ENCODE results near the gene DPEP2NB. TPM values are rescaled to one million over a fixed set of nuclear protein-coding genes. Genes with fewer than 3 reads are reported as not detected.
"Not testable (repeated sequence)": the region's sequence is repeated elsewhere in the genome, so short reads cannot be mapped to it uniquely, and the experiment has no call there.

DPEP2NB gene
- total RNA-seq, 1 donor from 2014 or later, result not detected

GRCh38 chr16:67977005-67977404 lies 38.7 kb downstream of the DPEP2NB start:
- no peak overlapping the region for H3K4me2 ChIP-seq
- H3K36me3 Mint-ChIP-seq, result no peaks in the 10 kb centered on the region

GRCh38 chr16:67976205-67976604 lies 39.5 kb downstream of the DPEP2NB start:
- Histone ChIP-seq H3K9me3 (ENCODE audit: low read depth) (no peaks in the 10 kb centered on the region), H2AFZ (replicated peaks) (no peak overlapping the region), H3K9ac (no peak overlapping the region), H3F3A (ENCODE audit: low read depth) (no peaks in the 10 kb centered on the region), H3K4me1 (no peaks in the 10 kb centered on the region), H3K27ac (no peak overlapping the region), H3K4me2 (no peak overlapping the region), H3K4me3 (no peak overlapping the region), H4K20me1 (ENCODE audit: low read depth) (no peaks in the 10 kb centered on the region), H3K79me2 (ENCODE audit: low read depth) (no peaks in the 10 kb centered on the region), H3K36me3 (no peaks in the 10 kb centered on the region), H3K27me3 (no peaks in the 10 kb centered on the region)
- Mint-ChIP-seq H3K9me3 (no peaks in the 10 kb centered on the region), H3K27me3 (ENCODE audit: insufficient read depth, low read depth) (peaks cover 14% of the 10 kb centered on the region), H3K4me1 (no peaks in the 10 kb centered on the region), H3K4me3 (peak overlapping the region; percentile 30), H3K27ac (peak overlapping the region; percentile 76), H3K36me3 (no peaks in the 10 kb centered on the region)
- DNase-seq (ENCODE audit: low spot score), result no peak
- no peak for TF ChIP-seq EZH2phosphoT487 (IDR thresholded peaks at IDR 0.05)
- no peak for TF ChIP-seq EZH2 (IDR thresholded peaks at IDR 0.05)

More at GRCh38 chr16:67977005-67977404, 38.7 kb downstream of the DPEP2NB start:
- DNase-seq (ENCODE audit: low spot score), result no peak
- Histone ChIP-seq H3K9ac (no peak overlapping the region), H3K4me3 (no peak overlapping the region), H3K27me3 (no peaks in the 10 kb centered on the region), H3K9me3 (ENCODE audit: low read depth) (no peaks in the 10 kb centered on the region), H2AFZ (replicated peaks) (no peak overlapping the region), H3K27ac (no peak overlapping the region), H3K36me3 (no peaks in the 10 kb centered on the region), H4K20me1 (ENCODE audit: low read depth) (no peaks in the 10 kb centered on the region), H3F3A (ENCODE audit: low read depth) (no peaks in the 10 kb centered on the region), H3K4me1 (no peaks in the 10 kb centered on the region), H3K79me2 (ENCODE audit: low read depth) (no peaks in the 10 kb centered on the region)
- Mint-ChIP-seq H3K27me3 (ENCODE audit: insufficient read depth, low read depth) (peaks cover 14% of the 10 kb centered on the region), H3K27ac (no peak overlapping the region), H3K9me3 (no peaks in the 10 kb centered on the region), H3K4me3 (no peak overlapping the region), H3K4me1 (no peaks in the 10 kb centered on the region)
- TF ChIP-seq EZH2 (IDR thresholded peaks at IDR 0.05), result no peak
- no peak for TF ChIP-seq CTCF (IDR thresholded peaks at IDR 0.05)
- no peak for TF ChIP-seq EZH2phosphoT487 (IDR thresholded peaks at IDR 0.05)

GRCh38 chr16:67975321-67976105 lies 40.2 kb downstream of the DPEP2NB start:
- Histone ChIP-seq H3K27ac (no peak overlapping the region), H3K79me2 (ENCODE audit: low read depth) (no peaks in the 10 kb centered on the region), H2AFZ (replicated peaks) (no peak overlapping the region), H3K4me2 (no peak overlapping the region), H3K9ac (no peak overlapping the region), H3F3A (ENCODE audit: low read depth) (no peaks in the 10 kb centered on the region), H3K36me3 (no peaks in the 10 kb centered on the region), H3K9me3 (ENCODE audit: low read depth) (no peaks in the 10 kb centered on the region), H3K4me3 (no peak overlapping the region), H3K27me3 (no peaks in the 10 kb centered on the region), H4K20me1 (ENCODE audit: low read depth) (no peaks in the 10 kb centered on the region), H3K4me1 (no peaks in the 10 kb centered on the region)
- H3K27me3 Mint-ChIP-seq (ENCODE audit: insufficient read depth, low read depth), result peaks cover 14% of the 10 kb centered on the region
- peak overlapping the region; percentile 30 for H3K4me3 Mint-ChIP-seq
- H3K36me3 Mint-ChIP-seq, result no peaks in the 10 kb centered on the region
- TF ChIP-seq EZH2phosphoT487 (IDR thresholded peaks at IDR 0.05) (no peak), EZH2 (IDR thresholded peaks at IDR 0.05) (no peak), CTCF (IDR thresholded peaks at IDR 0.05) (no peak)
- DNase-seq (ENCODE audit: low spot score), result no peak
- H3K27ac Mint-ChIP-seq, result no peak overlapping the region
- no peaks in the 10 kb centered on the region for H3K4me1 Mint-ChIP-seq
- no peaks in the 10 kb centered on the region for H3K9me3 Mint-ChIP-seq

- not testable (repeated sequence) for H3K79me2 ChIP-seq (ENCODE audit: low read depth); H3K4me3 Mint-ChIP-seq; H3K36me3 ChIP-seq; H3K4me1 ChIP-seq; H3K4me3 ChIP-seq; DNase-seq (ENCODE audit: low spot score); H3K36me3 Mint-ChIP-seq; H2AFZ ChIP-seq (replicated peaks); H3K27ac ChIP-seq; H3K9ac ChIP-seq; H3K9me3 ChIP-seq (ENCODE audit: low read depth); H3K27ac Mint-ChIP-seq; H4K20me1 ChIP-seq (ENCODE audit: low read depth); H3K9me3 Mint-ChIP-seq; H3K4me2 ChIP-seq
- H3F3A ChIP-seq (ENCODE audit: low read depth), result peaks cover 19% of the 10 kb centered on the region
- Mint-ChIP-seq H3K27me3 (ENCODE audit: insufficient read depth, low read depth) (peaks cover 25% of the 10 kb centered on the region), H3K4me1 (peaks cover 12% of the 10 kb centered on the region)
- H3K27me3 ChIP-seq, result peaks cover 18% of the 10 kb centered on the region
Observed at GRCh38 chr16:67972285-67972684, 43.4 kb downstream of the DPEP2NB start.

Measured in neural progenitor cell (in vitro differentiated cells).